Thyroid gland (tissue), 4 donors: ENCODE results near the gene DNMT1.

Experiments
- CTCF ChIP-seq, 6 experiments: fragments of 200-600 bp in 3 of 6; fragments of 450-650 bp in 3 of 6; sonication (generic) in 3 of 6; IDR thresholded peaks; one replicate each; pipeline ENCODE4 v1.5.1; 2016 to 2019; ENCODE audit warnings: antibody characterized with exemption in 6 of 6, mild to moderate bottlenecking in 2 of 6, inconsistent platforms in 1 of 6, moderate library complexity in 1 of 6
- POLR2A ChIP-seq, 2 donors: fragments of 450-650 bp; IDR thresholded peaks; one replicate each; pipeline ENCODE4 v1.6.1; 2017; ENCODE audit warnings: antibody characterized with exemption in 2 of 2, mild to moderate bottlenecking in 2 of 2, moderate library complexity in 1 of 2

- TF ChIP-seq CTCF (IDR thresholded peaks at IDR 0.05) = no peak
- TF ChIP-seq POLR2A (IDR thresholded peaks at IDR 0.05) = no peak
These were observed 35.1 kb downstream of the DNMT1 start for GRCh38 chr19:10159610-10160009.
